Stimulated activated CD8-positive, alpha-beta memory T cell treated with anti-CD3 and anti-CD28 coated beads, Interleukin-12 subunit alpha, Interleukin-12 subunit beta, amount 100 ng/mL, for 1 hour (primary cell): ENCODE results near the gene ZFR2.

Source experiments
- DNase-seq: peaks from one replicate; pipeline ENCODE4 v3.0.0-alpha.2; 2020; ENCODE audit warnings: low read depth

The ZFR2 gene

DNA sequence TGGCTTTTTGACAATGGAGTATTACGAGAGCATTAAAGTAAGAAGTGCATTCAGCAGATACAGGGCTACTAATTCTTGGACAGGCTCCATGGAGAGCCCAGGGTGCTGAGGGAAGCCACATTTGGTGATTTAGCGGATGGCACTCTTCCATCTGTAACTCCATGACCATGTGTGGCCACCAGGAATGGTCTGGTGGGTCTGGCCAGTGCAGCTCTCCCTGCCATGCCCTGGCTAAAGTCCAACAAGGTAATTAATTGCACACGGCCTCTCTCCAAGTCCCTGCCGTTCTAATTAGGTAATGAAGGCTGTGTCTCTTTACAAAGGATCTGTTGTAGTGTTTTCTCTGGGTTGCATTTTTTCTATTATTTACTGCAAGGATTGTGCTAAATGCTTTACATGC, 4.3 kb upstream of the ZFR2 start:
- DNase-seq, result no peak

DNA sequence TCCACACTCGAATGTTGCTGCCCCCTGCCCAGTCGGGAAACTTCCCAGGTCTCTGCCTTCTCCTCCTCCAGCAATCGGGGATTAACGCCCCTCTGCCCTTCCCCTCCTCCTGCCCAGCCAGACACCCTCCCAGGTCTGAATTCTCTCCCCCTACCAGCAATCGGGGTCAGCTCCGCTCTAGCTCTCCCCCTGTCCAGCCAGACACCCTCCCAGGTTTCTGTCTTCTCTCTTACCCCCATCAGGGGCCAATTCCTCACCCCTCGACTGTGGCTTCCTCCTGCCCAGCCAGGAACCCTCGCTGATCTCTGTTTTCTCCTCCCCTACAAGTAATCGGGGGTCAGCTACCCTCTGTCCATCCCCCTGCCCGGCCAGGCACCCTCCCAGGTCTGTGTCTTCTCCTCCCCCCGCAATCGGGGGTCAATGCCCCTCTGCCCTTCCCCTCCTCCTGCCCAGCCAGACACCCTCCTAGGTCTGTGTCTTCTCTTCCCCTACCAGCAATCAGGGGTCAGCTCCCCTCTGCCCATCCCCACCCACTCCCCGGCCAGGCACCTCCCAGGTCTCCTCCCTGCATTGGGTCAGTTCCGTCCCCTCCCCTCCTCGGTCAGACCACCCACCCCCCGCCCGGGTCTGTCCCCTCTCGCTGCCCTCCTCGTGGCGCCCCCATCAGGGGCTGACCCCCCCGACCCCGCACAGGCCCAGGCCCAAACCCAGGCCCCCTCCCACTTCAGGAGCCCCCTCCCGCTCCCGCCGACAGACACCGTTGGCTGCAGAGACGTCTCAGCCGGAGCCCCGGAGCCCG, 668 bp downstream of the ZFR2 start:
- DNase-seq, result no peak

DNA sequence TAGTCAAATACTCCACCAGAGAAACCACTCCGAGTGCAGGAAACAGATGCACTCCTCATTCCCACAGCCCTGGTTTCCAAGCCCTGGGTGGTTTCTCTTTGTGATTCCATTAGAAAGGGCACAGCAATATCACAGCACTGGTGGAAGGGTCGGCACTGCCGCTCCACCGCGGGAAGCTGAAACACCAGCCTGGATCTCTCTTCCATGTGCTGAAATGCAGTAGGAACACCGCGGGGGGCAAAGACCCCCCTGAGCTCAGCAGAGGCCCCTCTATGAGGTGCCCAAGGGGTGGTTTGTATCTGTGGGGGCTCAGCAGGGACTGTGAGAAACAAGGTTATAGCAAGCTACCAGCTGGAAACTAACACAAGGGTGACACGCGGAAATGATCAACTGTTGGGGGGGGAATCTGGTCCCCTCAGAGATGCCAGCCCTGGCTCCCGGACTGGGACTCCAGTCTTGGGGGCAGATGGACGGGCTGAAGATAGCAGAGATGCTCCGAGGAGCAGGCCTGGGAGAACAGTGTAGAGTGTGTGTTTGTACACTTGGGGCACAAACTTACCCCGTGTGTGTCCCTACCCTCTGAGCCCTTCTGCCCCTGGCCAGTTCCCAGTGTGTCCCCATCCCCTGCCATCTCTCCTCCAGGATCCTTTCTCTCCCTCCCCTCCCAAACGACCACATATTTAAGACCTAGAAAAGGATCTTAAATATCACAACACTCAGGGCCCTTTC, 1.8 kb downstream of the ZFR2 start:
- no peak for DNase-seq

DNA sequence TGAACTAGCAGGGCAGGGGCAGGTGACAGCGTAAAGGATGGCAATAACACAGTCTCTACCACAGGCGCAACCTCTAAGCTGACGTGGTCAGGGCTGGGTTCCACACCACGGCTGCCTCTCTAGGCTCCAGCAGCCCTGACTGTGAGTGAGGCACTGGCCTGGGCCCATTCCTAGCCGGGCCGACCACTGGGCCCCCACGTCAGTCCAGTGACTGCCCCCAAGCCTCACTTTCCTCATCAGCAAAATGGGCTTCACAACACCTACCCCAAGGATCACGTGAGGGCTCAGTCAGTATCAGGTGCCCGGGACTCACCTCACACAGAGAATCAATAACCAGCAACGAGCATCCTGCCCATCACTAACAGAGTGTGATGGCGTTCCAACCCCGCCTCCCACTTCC, 5.2 kb downstream of the ZFR2 start:
- no peak for DNase-seq

DNA sequence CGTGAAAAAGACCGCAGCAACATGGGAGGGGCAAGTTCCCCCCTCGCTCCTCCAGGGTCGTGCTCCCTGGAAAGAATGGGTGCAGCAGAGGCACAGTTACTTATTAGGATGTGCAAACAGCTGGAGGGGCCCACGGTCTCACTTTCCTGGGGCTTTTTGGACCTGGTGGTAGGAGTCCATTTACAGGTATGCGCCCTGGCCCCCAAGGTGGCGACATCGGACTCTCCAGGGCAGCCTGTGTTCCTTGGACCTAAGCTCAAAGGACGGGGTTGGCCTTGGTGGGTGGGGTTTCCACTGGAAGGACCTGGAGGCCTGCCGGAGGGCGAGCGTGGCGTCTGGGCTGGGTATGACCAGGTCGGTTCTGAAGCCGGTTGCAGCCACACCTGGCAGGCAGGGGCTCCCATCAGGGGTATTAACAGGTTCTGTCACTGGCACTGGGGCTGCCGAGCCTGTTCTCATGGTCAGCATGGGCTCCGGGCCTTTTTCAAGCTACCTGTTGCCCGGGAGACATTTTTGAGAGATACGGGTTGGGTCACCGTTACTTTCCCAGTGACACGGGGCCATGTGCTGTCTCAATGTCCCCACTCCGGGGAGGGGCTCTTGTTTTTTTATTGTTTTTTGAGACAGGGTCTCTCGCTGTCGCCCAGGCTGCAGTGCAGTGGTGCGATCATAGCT, 5.9 kb downstream of the ZFR2 start:
- DNase-seq, result no peak

DNA sequence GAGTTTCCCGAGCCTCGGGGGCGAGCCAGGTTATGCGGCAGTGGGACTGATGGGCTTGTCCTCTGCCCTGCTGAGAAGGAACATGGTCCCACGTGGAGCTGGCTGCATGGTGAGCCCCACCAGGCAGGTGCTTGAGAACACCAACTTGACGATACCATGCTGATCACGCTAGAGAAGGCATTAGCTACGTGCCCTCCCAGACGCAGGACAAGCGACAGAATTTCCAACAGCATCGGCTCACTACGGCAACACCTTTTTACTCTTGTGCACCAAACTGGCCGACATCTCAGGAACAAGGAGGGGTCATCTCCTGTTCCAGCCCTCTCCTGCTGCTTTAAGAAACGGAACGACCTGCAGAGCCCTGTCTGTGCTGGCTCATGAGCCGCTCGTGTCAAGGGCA, 8.3 kb downstream of the ZFR2 start:
- DNase-seq, result no peak

DNA sequence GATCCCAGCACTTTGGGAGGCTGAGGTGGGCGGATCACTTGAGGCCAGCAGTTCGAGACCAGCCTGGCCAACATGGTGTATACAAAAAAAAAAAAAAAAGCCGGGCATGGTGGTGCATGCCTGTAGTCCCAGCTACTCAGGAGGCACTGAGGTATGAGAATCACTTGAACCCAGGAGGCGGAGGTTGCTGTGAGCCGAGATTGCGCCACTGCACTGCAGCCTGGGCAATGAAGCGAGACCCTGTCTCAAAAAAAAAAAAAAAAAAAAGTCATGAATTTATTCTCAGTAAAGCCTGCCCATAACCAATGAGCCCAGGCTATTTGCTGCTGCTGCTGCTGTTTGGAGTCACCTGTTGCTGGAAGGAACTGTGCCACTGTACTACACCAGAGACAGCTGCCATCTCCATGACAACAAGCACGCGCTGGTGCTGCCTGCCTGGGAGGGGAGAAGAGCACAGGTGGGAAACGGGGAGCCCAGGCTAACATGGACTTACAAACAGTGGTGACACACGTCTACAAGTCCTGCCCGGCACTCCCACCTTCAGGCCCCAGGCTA, 11.3 kb downstream of the ZFR2 start:
- no peak for DNase-seq

DNA sequence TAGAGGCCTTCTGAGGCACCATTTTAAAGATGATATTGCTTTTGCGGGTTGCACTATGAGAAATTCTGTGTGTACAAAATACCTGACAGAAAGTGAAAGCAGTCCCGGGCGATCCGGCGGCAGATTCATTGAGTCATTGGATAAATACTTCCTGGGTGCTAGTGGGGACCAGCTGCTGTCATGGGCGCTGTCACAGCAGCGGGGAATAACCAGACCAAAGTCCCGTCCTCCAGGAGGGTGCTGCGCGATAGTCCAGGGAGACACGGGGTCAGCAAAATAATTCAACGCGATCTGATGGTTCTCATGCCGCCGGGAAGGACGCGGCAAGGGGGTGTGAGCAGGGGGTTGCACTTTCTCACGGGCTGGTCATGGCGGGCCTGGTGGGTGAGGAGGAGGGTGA, 13.5 kb downstream of the ZFR2 start:
- DNase-seq, result no peak

DNA sequence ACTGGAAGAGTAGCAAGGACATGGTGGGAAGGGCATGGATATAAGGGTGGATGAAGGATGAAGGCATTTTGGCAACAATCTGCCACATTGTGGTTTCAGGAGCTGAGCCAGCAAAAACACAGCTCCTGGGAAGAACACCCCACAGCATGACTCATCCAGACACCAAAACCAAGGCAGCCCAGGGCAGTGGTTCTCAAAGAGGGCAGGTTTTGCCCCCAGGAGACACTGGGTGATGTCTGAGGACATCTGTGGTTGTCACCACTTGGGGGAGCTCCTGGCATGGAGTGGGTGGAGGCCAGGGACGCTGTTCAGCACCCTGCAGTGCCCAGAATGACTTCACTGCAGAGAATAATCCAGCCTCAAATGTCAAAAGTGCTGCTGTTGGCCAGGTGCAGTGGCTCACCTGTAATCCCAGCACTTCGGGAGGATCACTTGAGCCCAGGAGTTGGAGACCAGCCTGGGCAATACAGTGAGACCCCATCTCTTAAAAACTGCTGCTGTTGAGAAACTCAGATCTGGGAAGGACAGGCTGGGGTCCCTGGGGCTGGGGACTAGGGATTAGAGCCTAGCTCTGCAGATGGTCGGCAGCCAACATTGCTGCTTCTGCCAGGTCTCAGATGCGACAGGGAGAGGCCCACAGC, 16.1 kb downstream of the ZFR2 start:
- peak; percentile 20 for DNase-seq

DNA sequence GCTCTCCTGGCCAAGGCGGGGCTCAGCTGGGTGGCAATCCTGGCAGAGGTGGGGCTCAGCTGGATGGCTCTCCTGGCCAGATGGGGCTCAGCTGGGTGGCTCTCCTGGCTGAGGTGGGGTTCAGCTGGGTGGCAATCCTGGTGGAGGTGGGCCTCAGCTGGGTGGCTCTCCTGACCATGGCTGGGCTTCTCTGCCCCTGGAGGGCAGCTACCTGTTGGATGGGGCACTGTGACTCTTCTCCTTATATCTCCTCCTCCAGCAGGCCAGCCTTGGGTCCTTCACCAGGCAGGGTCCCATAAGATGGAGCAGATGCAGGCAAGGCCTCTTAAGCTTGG, 16.7 kb downstream of the ZFR2 start:
- DNase-seq, result no peak

DNA sequence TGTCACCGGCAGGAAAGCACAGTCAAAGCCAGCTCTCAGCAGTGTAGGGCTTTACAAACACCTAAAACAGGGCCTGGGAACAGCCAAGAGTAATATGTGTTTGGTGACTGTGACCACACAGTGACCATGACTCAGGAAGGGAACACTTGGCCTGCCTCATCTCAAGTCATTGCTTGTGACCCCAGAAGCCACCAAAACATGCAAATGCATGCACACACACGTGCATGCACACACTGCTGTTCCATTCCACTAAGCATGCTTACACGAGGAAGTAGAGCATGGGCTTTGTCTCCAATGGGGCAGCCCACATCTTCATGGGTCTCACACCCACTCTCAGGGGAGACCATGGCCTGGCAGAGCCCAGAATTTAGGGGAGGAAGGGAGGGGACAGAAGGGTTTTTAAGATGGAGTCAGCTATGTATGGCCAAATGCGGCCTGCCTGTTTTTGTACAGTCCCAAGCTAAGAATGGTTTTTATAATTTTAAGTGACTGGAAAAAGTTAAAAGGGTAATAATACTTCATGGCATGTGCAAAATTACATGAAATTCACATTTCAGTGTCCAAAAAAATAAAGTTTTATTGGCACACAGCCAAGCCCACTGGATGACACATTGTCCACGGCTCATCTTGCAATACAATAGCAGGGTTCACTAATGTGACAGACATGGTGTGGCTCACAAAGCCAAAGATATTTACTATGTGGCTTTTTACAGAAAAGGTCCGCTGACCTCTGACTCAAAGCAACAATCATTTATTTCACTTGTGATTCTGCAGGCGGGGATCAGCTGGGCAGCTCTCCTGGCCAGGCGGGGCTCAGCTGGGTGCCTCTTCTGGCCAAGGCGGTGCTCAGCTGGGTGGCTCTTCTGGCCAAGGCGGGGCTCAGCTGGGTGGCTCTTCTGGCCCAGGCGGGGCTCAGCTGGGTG, 17.3 kb downstream of the ZFR2 start:
- no peak for DNase-seq

DNA sequence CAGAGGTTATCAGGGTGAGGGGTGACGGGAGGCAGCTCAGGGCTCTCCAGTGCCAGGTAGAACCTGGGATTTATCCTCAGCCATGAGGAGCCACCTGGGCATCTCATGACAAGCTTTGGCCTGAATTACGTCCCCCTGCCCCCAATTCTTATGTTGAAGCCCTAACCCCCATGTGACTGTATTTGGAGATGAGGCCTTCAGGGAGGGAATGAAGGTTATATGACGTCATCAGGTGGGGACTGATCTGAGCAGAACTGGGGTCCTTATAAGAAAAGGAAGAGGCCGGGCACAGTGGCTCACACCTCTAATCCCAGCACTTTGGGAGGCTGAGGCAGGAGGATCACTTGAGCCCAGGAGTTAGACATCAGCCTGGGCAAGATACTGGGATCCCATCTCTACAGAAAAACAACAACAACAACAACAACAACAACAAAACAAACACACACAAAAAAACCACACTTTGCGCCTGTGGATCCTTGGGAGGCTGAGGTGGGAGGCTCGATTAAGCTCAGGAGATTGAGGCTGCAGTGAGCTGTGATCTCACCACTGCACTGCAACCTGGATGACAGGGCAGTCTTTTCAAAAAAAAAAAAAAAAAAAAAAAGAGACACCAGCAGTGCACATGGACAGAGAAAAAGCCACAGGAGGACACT, 18.4 kb downstream of the ZFR2 start:
- no peak for DNase-seq

DNA sequence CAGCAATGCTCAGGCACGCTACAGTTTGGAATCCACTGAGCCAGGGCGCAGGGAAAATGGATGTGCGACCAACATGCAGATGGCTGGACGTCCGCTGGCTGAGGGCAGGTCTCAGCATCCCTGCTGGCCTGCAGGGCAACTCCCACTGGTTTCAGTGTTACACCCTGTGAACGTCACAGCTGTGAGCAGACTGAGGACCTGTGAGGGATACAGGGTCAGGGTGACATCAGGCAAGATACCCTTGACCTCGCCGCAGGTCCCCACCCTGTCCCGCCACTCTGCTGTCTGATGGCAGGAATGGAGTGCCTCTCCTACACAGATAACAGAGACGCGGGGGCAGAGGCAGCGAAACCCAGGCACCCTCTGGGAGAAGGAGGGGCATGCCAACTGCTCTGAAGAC, 19.1 kb downstream of the ZFR2 start:
- no peak for DNase-seq

DNA sequence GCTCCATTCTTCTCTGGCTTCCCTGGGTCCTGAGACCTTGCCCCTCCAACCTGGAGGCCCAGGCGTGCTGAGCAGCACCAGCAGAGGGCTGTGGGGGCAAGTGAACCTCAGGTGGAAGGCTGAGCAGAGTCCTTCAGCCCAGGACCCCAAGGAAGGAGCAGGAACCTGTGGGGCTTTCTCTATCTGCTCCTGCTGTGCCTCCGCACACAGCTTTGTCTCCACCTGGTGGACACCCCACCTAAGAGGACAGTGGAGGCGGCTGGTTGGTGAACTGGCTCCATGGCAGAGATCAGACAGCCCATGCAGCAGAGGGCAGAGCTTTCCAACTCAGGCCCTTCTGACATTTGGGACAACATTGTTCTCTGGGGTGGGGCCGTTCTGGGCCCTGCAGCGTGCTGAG, 19.7 kb downstream of the ZFR2 start:
- peak; percentile 28 for DNase-seq

DNA sequence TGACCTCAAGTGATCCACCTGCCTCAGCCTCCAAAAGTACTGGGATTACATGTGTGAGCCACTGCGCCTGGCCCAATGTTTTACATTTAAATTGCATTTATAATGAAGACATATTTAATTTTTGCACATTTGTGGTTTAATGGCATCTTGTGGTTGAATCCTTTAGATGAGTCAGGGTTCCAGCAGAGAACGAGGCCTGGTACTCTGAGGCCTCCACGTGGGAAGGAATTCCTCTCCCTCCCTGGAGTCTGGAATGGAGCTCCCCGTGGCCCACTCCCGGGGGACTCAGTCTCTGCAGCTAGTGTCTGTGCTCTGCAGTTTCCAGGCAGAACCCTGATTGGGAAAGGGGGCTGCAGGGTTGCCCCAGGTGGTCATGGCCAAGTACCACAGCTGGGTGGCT, 24.2 kb downstream of the ZFR2 start:
- no peak for DNase-seq

DNA sequence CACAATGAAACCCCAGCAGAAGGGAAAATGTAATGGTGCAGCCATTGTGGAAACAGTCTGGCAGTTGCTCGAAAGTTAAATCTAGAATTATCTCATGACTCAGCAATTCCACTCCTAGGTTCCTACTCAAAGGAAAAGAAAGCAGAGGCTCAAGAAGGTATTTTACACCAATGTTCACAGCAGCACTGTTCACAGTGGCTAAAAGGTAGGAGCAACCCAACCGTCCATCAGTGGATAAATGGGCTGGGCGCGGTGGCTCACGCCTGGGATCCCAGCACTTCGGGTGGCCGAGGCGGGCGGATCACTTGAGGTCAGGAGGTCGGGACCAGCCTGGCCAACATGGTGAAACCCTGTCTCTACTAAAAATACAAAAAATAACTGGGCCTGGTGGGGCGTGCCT, 25.9 kb downstream of the ZFR2 start:
- no peak for DNase-seq

DNA sequence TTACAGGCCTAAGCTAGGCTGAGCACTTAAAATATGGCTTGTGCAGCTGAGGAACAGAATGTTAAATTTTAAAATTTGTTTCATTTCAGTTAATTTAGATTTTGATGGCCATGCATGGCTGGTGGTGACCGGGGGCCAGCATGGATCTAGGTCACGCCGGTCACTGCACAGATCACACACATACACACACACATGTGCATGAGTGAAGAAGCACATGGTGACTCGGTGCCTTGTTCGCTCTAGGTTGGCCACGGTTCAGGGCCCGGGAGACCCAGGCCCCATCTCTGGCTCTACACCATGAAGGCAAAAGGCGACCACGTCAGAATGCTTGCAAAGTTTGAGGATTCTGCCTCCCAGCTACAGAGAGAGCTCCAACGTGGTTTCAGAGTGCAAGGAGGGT, 28.0 kb downstream of the ZFR2 start:
- no peak for DNase-seq

DNA sequence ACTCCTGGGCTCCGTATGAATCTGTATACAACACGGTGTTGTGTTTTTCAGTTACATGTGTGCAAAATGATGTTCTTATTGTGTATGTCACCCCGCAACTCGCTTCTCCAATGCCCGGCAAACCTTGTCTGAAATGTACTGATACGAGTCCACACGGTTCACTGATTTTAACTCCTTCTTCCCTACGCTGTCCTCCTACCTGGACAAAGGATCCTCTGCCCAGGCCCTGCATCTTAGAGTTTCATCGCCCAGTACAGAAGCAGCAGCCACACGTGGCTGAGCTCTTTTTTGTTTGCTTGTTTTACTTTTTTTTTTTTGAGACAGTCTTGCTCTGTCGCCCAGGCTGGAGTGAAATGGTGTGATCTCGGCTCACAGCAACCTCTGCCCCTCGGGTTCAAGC, 28.9 kb downstream of the ZFR2 start:
- no peak for DNase-seq

DNA sequence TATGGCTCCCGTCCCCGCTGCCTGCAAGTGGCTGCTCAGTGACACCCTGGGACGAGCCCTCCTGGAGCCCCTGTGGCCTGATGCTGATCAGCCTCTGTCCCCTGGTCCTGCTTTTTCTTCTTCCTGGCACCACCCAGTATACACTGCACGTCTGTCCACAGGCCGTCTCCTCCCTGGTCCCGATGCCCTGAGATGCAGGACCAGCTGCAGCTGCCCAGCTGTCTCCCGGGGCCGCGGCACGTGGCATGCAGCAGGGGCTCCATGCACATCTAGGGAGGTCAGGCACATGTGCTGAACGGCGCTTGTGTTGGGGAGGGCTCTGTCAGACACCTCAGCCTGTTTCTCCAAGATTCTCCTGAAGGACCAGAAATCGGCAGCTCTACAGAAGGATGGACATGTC, 30.2 kb downstream of the ZFR2 start:
- no peak for DNase-seq

DNA sequence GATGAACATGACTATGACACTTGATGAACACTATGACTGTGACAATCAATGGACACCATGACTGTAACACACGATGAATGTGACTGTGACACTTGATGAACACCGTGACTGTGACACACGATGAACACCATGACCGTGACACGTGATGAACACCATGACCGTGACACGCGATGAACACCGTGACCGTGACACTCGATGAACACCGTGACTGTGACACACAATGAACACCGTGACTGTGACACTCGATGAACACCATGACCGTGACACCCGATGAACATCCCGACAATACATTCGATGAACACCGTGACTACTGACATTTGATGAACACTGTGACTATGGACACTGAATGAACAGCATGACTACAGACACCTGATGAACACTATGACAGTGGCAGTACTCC, 30.9 kb downstream of the ZFR2 start:
- DNase-seq, result no peak

DNA sequence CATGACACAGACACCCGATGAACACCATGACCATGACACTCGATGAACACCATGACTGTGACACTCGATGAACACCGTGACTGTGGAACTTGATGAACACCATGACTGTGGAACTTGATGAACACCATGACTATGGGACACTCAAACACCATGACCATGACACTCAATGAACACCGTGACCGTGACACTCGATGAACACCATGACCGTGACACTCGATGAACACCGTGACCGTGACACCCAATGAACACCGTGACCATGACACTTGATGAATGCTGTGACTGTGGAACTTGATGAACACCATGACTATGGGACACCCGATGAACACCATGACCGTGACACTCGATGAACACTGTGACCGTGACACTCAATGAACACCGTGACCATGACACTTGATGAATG, 31.5 kb downstream of the ZFR2 start:
- DNase-seq, result no peak
